HepG2 (cell line): ENCODE measurements around the gene GPR62. TPM values are rescaled to one million over a fixed set of nuclear protein-coding genes. Genes with fewer than 3 reads are reported as not detected.

ENCODE experiments used
- ATM ChIP-seq: fragments of 450-650 bp; IDR thresholded peaks from 2 replicates; pipeline ENCODE4 v1.7.1; 2017; ENCODE audit warnings: mild to moderate bottlenecking, borderline replicate concordance
- HOXA7 ChIP-seq: sonication (generic); formaldehyde crosslinking; IDR thresholded peaks from 2 replicates; pipeline ENCODE4 v1.8.1; 2022; ENCODE audit warnings: mild to moderate bottlenecking, missing genetic modification reagents, moderate library complexity
- HOXA9 ChIP-seq: sonication (generic); formaldehyde crosslinking; IDR thresholded peaks from 2 replicates; pipeline ENCODE4 v1.8.1; 2022; ENCODE audit warnings: missing genetic modification reagents, mild to moderate bottlenecking, moderate library complexity, borderline replicate concordance
- SRSF9 ChIP-seq: fragments of 200-400 bp; formaldehyde crosslinking; IDR thresholded peaks from 2 replicates; pipeline ENCODE4 v1.6.1; 2018; ENCODE audit warnings: borderline replicate concordance, mild to moderate bottlenecking, low read depth, low read length; ENCODE audit not compliant: insufficient read depth, poor library complexity, severe bottlenecking
- XRCC5 ChIP-seq: fragments of 200-400 bp; formaldehyde crosslinking; optimal IDR thresholded peaks from 2 replicates; pipeline ENCODE3; 2017; ENCODE audit warnings: mild to moderate bottlenecking, low read length
- ZMYM4 ChIP-seq: sonication (generic); formaldehyde crosslinking; IDR thresholded peaks from 2 replicates; pipeline ENCODE4 v1.8.1; 2023; ENCODE audit warnings: mild to moderate bottlenecking, missing genetic modification reagents
- ZNF12 ChIP-seq: sonication (generic); formaldehyde crosslinking; IDR thresholded peaks from 2 replicates; pipeline ENCODE4 v1.5.0; 2020; ENCODE audit warnings: missing genetic modification reagents
- ZNF615 ChIP-seq: sonication (generic); formaldehyde crosslinking; IDR thresholded peaks from 2 replicates; pipeline ENCODE4 v1.5.0; 2020; ENCODE audit warnings: mild to moderate bottlenecking, missing genetic modification reagents, borderline replicate concordance
- polyA plus RNA-seq, 8 experiments: library from polyadenylated mRNA; depleted of rRNA in 3 of 8; stranded (reverse) in 7 of 8; unstranded in 1 of 8; fragments of >200 nt; fragmentation: Illumina TruSeq in 4 of 8; extraction: Trizol in 4 of 8; gene quantifications; 2 replicates each; pipeline versions ENCODE4 v1.2.1 to v1.2.3, GENCODE V29; 2011 to 2016; ENCODE audit warnings: low read depth in 4 of 8, missing spikeins in 1 of 8, mixed read lengths in 1 of 8; ENCODE audit not compliant: insufficient read depth in 1 of 8
- total RNA-seq, 5 experiments: library from RNA; depleted of rRNA; stranded (reverse); fragments of >200 nt; fragmentation: Illumina TruSeq; extraction: Trizol; gene quantifications; 2 replicates each; pipeline ENCODE4 v1.2.3, GENCODE V29; 2016; ENCODE audit warnings: low read depth in 1 of 5
- TF ChIP-seq, protein P1 (sequence below): IDR thresholded peaks from 2 replicates; pipeline ENCODE4 v1.6.1; 2016; ENCODE audit warnings: low read depth, control low read depth
- TF ChIP-seq, protein P2 (sequence below): sonication (generic); formaldehyde crosslinking; IDR thresholded peaks from 2 replicates; pipeline ENCODE4 v1.5.0; 2020; ENCODE audit warnings: missing genetic modification reagents, mild to moderate bottlenecking, borderline replicate concordance
- TF ChIP-seq, protein P3 (sequence below): sonication (generic); formaldehyde crosslinking; IDR thresholded peaks from 2 replicates; pipeline ENCODE4 v1.5.1; 2020; ENCODE audit warnings: missing genetic modification reagents, mild to moderate bottlenecking, borderline replicate concordance
- TF ChIP-seq, protein P4 (sequence below), 2 experiments: IDR thresholded peaks; 2 replicates each; pipeline ENCODE4 v1.6.1; 2011 to 2012; ENCODE audit warnings: low read length in 2 of 2, borderline replicate concordance in 1 of 2, low read depth in 1 of 2, mild to moderate bottlenecking in 1 of 2, moderate library complexity in 1 of 2
- TF ChIP-seq, protein P5 (sequence below): sonication (generic); formaldehyde crosslinking; IDR thresholded peaks from 2 replicates; pipeline ENCODE4 v1.4.0; 2020; ENCODE audit warnings: missing genetic modification reagents
- TF ChIP-seq, protein P6 (sequence below): IDR thresholded peaks from 2 replicates; pipeline ENCODE4 v1.6.1; 2016; ENCODE audit warnings: control low read depth

Gene GPR62
- total and polyA plus RNA-seq, 2 of the 13 experiments (the other 11 are each of a cell fraction or from before 2014, with no cell fraction given), result not detected

DNA sequence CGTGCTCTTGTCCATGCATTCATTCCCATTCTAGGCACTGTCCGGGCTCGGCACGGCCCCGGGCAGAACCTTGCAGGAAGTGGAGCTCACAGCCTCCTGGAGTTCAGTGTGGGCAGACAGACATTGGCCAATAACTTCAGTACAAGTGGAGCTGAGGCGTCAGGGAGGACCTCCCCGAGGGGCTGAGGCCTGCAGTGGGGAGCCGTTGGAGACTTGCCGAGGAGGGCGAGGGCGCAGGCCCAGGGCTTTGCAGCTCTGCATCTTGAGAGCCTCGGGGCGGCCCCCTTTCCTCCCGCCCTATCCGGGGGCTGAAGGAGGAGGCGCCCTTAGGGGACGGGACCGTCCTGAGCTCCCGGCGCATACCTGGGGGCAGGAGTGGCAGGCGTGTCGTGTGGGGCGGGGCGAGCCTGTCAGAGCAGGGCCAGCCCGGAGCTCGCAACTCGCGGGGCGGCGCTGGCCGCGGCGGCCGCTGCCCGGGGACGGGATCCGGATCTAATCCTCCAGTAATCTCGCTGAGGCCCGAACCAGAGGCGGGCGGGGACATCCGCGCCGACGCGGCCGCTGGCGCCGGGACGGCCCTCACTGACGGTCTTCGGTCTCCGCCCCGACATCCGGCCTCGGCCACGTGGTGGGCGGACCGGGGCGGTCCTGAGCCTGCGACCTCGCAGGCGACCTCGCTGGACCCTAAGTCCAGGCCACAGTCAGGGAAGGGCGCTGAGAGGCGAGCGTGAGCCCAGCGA is 27.8 kb downstream of the GPR62 start, which contains the start of gene ACY1 (continued):
- TF ChIP-seq, protein P1, sequence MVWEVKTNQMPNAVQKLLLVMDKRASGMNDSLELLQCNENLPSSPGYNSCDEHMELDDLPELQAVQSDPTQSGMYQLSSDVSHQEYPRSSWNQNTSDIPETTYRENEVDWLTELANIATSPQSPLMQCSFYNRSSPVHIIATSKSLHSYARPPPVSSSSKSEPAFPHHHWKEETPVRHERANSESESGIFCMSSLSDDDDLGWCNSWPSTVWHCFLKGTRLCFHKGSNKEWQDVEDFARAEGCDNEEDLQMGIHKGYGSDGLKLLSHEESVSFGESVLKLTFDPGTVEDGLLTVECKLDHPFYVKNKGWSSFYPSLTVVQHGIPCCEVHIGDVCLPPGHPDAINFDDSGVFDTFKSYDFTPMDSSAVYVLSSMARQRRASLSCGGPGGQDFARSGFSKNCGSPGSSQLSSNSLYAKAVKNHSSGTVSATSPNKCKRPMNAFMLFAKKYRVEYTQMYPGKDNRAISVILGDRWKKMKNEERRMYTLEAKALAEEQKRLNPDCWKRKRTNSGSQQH (CRISPR knock-in tag), result 0 out of 2 replicates have a peak, but pooled peaks have one; percentile 1
- TF ChIP-seq HOXA9, result no peak
- TF ChIP-seq, protein P2, sequence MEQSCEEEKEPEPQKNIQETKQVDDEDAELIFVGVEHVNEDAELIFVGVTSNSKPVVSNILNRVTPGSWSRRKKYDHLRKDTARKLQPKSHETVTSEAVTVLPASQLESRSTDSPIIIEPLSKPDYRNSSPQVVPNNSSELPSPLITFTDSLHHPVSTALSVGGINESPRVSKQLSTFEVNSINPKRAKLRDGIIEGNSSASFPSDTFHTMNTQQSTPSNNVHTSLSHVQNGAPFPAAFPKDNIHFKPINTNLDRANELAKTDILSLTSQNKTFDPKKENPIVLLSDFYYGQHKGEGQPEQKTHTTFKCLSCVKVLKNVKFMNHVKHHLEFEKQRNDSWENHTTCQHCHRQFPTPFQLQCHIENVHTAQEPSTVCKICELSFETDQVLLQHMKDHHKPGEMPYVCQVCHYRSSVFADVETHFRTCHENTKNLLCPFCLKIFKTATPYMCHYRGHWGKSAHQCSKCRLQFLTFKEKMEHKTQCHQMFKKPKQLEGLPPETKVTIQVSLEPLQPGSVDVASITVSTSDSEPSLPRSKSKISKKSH (CRISPR knock-in tag), result no peak
- peak; percentile 43; the same call in 1 of the 2 replicates for TF ChIP-seq ZNF12 (CRISPR knock-in tag)
- TF ChIP-seq, protein P3, sequence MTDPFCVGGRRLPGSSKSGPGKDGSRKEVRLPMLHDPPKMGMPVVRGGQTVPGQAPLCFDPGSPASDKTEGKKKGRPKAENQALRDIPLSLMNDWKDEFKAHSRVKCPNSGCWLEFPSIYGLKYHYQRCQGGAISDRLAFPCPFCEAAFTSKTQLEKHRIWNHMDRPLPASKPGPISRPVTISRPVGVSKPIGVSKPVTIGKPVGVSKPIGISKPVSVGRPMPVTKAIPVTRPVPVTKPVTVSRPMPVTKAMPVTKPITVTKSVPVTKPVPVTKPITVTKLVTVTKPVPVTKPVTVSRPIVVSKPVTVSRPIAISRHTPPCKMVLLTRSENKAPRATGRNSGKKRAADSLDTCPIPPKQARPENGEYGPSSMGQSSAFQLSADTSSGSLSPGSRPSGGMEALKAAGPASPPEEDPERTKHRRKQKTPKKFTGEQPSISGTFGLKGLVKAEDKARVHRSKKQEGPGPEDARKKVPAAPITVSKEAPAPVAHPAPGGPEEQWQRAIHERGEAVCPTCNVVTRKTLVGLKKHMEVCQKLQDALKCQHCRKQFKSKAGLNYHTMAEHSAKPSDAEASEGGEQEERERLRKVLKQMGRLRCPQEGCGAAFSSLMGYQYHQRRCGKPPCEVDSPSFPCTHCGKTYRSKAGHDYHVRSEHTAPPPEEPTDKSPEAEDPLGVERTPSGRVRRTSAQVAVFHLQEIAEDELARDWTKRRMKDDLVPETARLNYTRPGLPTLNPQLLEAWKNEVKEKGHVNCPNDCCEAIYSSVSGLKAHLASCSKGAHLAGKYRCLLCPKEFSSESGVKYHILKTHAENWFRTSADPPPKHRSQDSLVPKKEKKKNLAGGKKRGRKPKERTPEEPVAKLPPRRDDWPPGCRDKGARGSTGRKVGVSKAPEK, result no peak
- no peak for TF ChIP-seq ZNF615 (CRISPR knock-in tag)
- no peak for TF ChIP-seq ATM
- TF ChIP-seq, protein P4, sequence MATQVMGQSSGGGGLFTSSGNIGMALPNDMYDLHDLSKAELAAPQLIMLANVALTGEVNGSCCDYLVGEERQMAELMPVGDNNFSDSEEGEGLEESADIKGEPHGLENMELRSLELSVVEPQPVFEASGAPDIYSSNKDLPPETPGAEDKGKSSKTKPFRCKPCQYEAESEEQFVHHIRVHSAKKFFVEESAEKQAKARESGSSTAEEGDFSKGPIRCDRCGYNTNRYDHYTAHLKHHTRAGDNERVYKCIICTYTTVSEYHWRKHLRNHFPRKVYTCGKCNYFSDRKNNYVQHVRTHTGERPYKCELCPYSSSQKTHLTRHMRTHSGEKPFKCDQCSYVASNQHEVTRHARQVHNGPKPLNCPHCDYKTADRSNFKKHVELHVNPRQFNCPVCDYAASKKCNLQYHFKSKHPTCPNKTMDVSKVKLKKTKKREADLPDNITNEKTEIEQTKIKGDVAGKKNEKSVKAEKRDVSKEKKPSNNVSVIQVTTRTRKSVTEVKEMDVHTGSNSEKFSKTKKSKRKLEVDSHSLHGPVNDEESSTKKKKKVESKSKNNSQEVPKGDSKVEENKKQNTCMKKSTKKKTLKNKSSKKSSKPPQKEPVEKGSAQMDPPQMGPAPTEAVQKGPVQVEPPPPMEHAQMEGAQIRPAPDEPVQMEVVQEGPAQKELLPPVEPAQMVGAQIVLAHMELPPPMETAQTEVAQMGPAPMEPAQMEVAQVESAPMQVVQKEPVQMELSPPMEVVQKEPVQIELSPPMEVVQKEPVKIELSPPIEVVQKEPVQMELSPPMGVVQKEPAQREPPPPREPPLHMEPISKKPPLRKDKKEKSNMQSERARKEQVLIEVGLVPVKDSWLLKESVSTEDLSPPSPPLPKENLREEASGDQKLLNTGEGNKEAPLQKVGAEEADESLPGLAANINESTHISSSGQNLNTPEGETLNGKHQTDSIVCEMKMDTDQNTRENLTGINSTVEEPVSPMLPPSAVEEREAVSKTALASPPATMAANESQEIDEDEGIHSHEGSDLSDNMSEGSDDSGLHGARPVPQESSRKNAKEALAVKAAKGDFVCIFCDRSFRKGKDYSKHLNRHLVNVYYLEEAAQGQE (IDR thresholded peaks at IDR 0.05; ENCODE audit: borderline replicate concordance in 1 of 2, low read depth in 1 of 2, low read length in 2 of 2), result peak in 1 of 2 experiments; percentile 47; a peak in 1 of 4 replicates
- TF ChIP-seq, protein P5, sequence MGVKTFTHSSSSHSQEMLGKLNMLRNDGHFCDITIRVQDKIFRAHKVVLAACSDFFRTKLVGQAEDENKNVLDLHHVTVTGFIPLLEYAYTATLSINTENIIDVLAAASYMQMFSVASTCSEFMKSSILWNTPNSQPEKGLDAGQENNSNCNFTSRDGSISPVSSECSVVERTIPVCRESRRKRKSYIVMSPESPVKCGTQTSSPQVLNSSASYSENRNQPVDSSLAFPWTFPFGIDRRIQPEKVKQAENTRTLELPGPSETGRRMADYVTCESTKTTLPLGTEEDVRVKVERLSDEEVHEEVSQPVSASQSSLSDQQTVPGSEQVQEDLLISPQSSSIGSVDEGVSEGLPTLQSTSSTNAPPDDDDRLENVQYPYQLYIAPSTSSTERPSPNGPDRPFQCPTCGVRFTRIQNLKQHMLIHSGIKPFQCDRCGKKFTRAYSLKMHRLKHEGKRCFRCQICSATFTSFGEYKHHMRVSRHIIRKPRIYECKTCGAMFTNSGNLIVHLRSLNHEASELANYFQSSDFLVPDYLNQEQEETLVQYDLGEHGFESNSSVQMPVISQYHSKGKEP, result no peak
- no peak for TF ChIP-seq XRCC5
- TF ChIP-seq ZMYM4 (CRISPR knock-in tag), result peak; percentile 86
- TF ChIP-seq HOXA7 (CRISPR knock-in tag), result peak; percentile 36; the same call in 1 of the 2 replicates
- TF ChIP-seq SRSF9, result no peak
- TF ChIP-seq, protein P6, sequence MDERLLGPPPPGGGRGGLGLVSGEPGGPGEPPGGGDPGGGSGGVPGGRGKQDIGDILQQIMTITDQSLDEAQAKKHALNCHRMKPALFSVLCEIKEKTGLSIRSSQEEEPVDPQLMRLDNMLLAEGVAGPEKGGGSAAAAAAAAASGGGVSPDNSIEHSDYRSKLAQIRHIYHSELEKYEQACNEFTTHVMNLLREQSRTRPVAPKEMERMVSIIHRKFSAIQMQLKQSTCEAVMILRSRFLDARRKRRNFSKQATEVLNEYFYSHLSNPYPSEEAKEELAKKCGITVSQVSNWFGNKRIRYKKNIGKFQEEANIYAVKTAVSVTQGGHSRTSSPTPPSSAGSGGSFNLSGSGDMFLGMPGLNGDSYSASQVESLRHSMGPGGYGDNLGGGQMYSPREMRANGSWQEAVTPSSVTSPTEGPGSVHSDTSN, result no peak
